Lung (tissue), 12 donors: ENCODE data around the gene CTAG2. TPM values are rescaled to one million over a fixed set of nuclear protein-coding genes. Genes with fewer than 3 reads are reported as not detected.

Experiments
- ATAC-seq: fragments of 200-7000 bp; cut with Tn5 transposase; one replicate; pipeline ENCODE4 v1.9.1; 2020; ENCODE audit warnings: moderate number of reproducible peaks; ENCODE audit not compliant: insufficient read depth, low FRiP score
- DNase-seq, 3 donors: peaks; one replicate each; pipeline ENCODE4 v3.0.0-alpha.2; 2013 to 2017
- H3K27ac ChIP-seq, 2 donors: one replicate each; pipeline ENCODE4 v1.5.1; 2013; ENCODE audit warnings: mild to moderate bottlenecking in 2 of 2, moderate library complexity in 2 of 2, control low read depth in 1 of 2, inconsistent platforms in 1 of 2, low read depth in 1 of 2, low read length in 1 of 2
- H3K27me3 ChIP-seq, 3 donors: one replicate each; pipeline ENCODE4 v1.5.1; 2013; ENCODE audit warnings: low read length in 2 of 3; ENCODE audit not compliant: control insufficient read depth in 3 of 3, insufficient read depth in 3 of 3
- H3K36me3 ChIP-seq, 4 donors: one replicate each; pipeline ENCODE4 v1.5.1; 2013; ENCODE audit warnings: low read length in 4 of 4, mild to moderate bottlenecking in 1 of 4, moderate library complexity in 1 of 4; ENCODE audit not compliant: control insufficient read depth in 4 of 4, insufficient read depth in 4 of 4
- H3K4me1 ChIP-seq, 5 donors: one replicate each; pipeline ENCODE4 v1.5.1; 2013; ENCODE audit warnings: low read length in 5 of 5, mild to moderate bottlenecking in 2 of 5, moderate library complexity in 1 of 5; ENCODE audit not compliant: control insufficient read depth in 5 of 5, insufficient read depth in 5 of 5
- H3K4me3 ChIP-seq: one replicate; pipeline ENCODE4 v1.5.1; 2013; ENCODE audit warnings: mild to moderate bottlenecking, control low read depth, moderate library complexity
- H3K9ac ChIP-seq, 2 donors: one replicate each; pipeline ENCODE4 v1.5.1; 2013; ENCODE audit warnings: low read length in 2 of 2, control low read depth in 1 of 2; ENCODE audit not compliant: insufficient read depth in 1 of 2
- H3K9me3 ChIP-seq, 4 donors: one replicate each; pipeline ENCODE4 v1.5.1; 2013; ENCODE audit warnings: low read length in 3 of 4, mild to moderate bottlenecking in 1 of 4, moderate library complexity in 1 of 4; ENCODE audit not compliant: control insufficient read depth in 4 of 4, insufficient read depth in 3 of 4
- CTCF ChIP-seq: IDR thresholded peaks from 2 replicates; pipeline ENCODE4 v1.5.1; 2012; ENCODE audit warnings: mild to moderate bottlenecking; ENCODE audit errors: control extremely low read depth, extremely low read depth
- WGBS, 2 donors: extraction: QIAGEN DNeasy Blood & Tissue Kit; methylation state at CpG; one replicate each; pipeline ENCODE4 v1.1.7; 2013; 5-methylcytosine and 5-hydroxymethylcytosine counted together
- polyA plus RNA-seq, 2 donors: library from polyadenylated mRNA; stranded (reverse); fragments of 200-250 nt; gene quantifications; one replicate each; pipeline ENCODE4 v1.2.1, GENCODE V29; 2013
- total RNA-seq, 2 donors: library from RNA; depleted of rRNA in 1 of 2; stranded (reverse); fragments of >200 nt in 1 of 2; gene quantifications; one replicate each; pipeline ENCODE4 v1.2.1, GENCODE V29; 2014 to 2021
- donor health status: control.
- donor health status: control.
- donor health status: Bipolar disorder and iron deficiency.
- donor health status: healthy.
- donor health status: DM: yes; HTN: yes; CAD: no.

CTAG2 gene
- total and polyA plus RNA-seq, 4 donors = 4.9 TPM; not detected in 3

- 92 to 97% methylated on average over 15 of the region's 15 CpGs for WGBS, 2 donors
- TF ChIP-seq CTCF = no peak
- Histone ChIP-seq H3K9ac (no peak overlapping the region), H3K4me3 (no peak overlapping the region), H3K9me3 (peaks cover 0 to 8% (median 1%) of the 10 kb centered on the region in 4 donors), H3K27ac (no peak overlapping the region), H3K27me3 (no peaks in the 10 kb centered on the region), H3K4me1 (no peaks in the 10 kb centered on the region), H3K36me3 (no peaks in the 10 kb centered on the region)
- no peak for ATAC-seq
- no peak for DNase-seq
These were observed 3.9 kb upstream of the CTAG2 start for GRCh38 chrX:154657226-154657805.

GRCh38 chrX:154655786-154656185 is 2.4 kb upstream of the CTAG2 start:
- Histone ChIP-seq H3K9ac (no peak overlapping the region), H3K36me3 (no peaks in the 10 kb centered on the region), H3K27me3 (no peaks in the 10 kb centered on the region), H3K27ac (no peak overlapping the region), H3K4me1 (no peaks in the 10 kb centered on the region), H3K9me3 (peaks cover 0 to 8% (median 1%) of the 10 kb centered on the region in 4 donors), H3K4me3 (no peak overlapping the region)
- DNase-seq (peak in 1 of 3 donors; percentile 4), ATAC-seq (no peak)
- no peak for TF ChIP-seq CTCF
- 86 to 97% methylated on average over 7 to 11 of the region's 11 CpGs for WGBS, 2 donors

- Histone ChIP-seq H3K4me1 (no peaks in the 10 kb centered on the region), H3K4me3 (no peak overlapping the region), H3K9me3 (peaks cover 0 to 8% (median 1%) of the 10 kb centered on the region in 4 donors), H3K9ac (no peak overlapping the region), H3K27ac (no peak overlapping the region), H3K36me3 (no peaks in the 10 kb centered on the region), H3K27me3 (no peaks in the 10 kb centered on the region)
- DNase-seq (no peak), ATAC-seq (no peak)
- TF ChIP-seq CTCF = no peak
- 82 to 94% methylated on average over 6 of the region's 6 CpGs for WGBS, 2 donors
These were observed 2.0 kb upstream of the CTAG2 start for GRCh38 chrX:154655346-154655745.

GRCh38 chrX:154654925-154655324 is 1.5 kb upstream of the CTAG2 start:
- no peak overlapping the region for H3K9ac ChIP-seq
- TF ChIP-seq CTCF = no peak
- ATAC-seq = no peak
- no peaks in the 10 kb centered on the region for H3K36me3 ChIP-seq
- H3K27me3 ChIP-seq = no peaks in the 10 kb centered on the region
- H3K9me3 ChIP-seq = peaks cover 0 to 8% (median 1%) of the 10 kb centered on the region in 4 donors
- H3K27ac ChIP-seq = no peak overlapping the region
- H3K4me3 ChIP-seq = no peak overlapping the region
- 92 to 94% methylated on average over 13 to 15 of the region's 15 CpGs for WGBS, 2 donors
- no peak for DNase-seq
- no peaks in the 10 kb centered on the region for H3K4me1 ChIP-seq
